UCSD-AML1 (cell line): ENCODE measurements around the gene REC114.
"Not testable (repeated sequence)": the region's sequence is repeated elsewhere in the genome, so short reads cannot be mapped to it uniquely, and the experiment has no call there.

Source experiments
- DNase-seq: peaks from one replicate; lab custom pipeline; 2025; ENCODE audit not compliant: unreplicated experiment; lab: John Stamatoyannopoulos, UW

REC114 gene

GRCh38 chr15:73573037-73573436 lies 130.1 kb downstream of the REC114 start:
- no peak for DNase-seq

GRCh38 chr15:73573572-73573971 lies 130.6 kb downstream of the REC114 start:
- no peak for DNase-seq

- no peak for DNase-seq
Measured at GRCh38 chr15:73575636-73576247, 132.8 kb downstream of the REC114 start.

- DNase-seq, result not testable (repeated sequence)
Measured at GRCh38 chr15:73577593-73577992, 134.6 kb downstream of the REC114 start.

- DNase-seq, result no peak
Measured at GRCh38 chr15:73578026-73578425, 135.1 kb downstream of the REC114 start.

GRCh38 chr15:73582851-73583379 lies 140.0 kb downstream of the REC114 start:
- no peak for DNase-seq

- no peak for DNase-seq
Measured at GRCh38 chr15:73583544-73583943, 140.6 kb downstream of the REC114 start.

GRCh38 chr15:73584699-73585420 lies 141.9 kb downstream of the REC114 start:
- no peak for DNase-seq

GRCh38 chr15:73585871-73586654 lies 143.1 kb downstream of the REC114 start:
- DNase-seq, result no peak

GRCh38 chr15:73589766-73590165 lies 146.8 kb downstream of the REC114 start:
- no peak for DNase-seq

- no peak for DNase-seq
Measured at GRCh38 chr15:73590263-73590662, 147.3 kb downstream of the REC114 start.

GRCh38 chr15:73593304-73594074 lies 150.5 kb downstream of the REC114 start:
- no peak for DNase-seq

- DNase-seq, result no peak
Measured at GRCh38 chr15:73594109-73594508, 151.1 kb downstream of the REC114 start.

GRCh38 chr15:73596174-73596573 lies 153.2 kb downstream of the REC114 start:
- no peak for DNase-seq

- DNase-seq, result no peak
Measured at GRCh38 chr15:73597036-73597638, 154.2 kb downstream of the REC114 start.

- DNase-seq, result no peak
Measured at GRCh38 chr15:73598530-73599160, 155.7 kb downstream of the REC114 start.

- no peak for DNase-seq
Measured at GRCh38 chr15:73599934-73600333, 157.0 kb downstream of the REC114 start.

GRCh38 chr15:73600413-73601335 lies 157.7 kb downstream of the REC114 start:
- no peak for DNase-seq
